ENCODE measurements around the gene HMBS. TPM values are rescaled to one million over a fixed set of nuclear protein-coding genes. Genes with fewer than 3 reads are reported as not detected.

The HMBS gene
- total and polyA plus RNA-seq, 2 of the 8 experiments (the other 6 are each of a cell fraction or from before 2014, with no cell fraction given) = 69.3 to 109 TPM

- TF ChIP-seq, protein P1, sequence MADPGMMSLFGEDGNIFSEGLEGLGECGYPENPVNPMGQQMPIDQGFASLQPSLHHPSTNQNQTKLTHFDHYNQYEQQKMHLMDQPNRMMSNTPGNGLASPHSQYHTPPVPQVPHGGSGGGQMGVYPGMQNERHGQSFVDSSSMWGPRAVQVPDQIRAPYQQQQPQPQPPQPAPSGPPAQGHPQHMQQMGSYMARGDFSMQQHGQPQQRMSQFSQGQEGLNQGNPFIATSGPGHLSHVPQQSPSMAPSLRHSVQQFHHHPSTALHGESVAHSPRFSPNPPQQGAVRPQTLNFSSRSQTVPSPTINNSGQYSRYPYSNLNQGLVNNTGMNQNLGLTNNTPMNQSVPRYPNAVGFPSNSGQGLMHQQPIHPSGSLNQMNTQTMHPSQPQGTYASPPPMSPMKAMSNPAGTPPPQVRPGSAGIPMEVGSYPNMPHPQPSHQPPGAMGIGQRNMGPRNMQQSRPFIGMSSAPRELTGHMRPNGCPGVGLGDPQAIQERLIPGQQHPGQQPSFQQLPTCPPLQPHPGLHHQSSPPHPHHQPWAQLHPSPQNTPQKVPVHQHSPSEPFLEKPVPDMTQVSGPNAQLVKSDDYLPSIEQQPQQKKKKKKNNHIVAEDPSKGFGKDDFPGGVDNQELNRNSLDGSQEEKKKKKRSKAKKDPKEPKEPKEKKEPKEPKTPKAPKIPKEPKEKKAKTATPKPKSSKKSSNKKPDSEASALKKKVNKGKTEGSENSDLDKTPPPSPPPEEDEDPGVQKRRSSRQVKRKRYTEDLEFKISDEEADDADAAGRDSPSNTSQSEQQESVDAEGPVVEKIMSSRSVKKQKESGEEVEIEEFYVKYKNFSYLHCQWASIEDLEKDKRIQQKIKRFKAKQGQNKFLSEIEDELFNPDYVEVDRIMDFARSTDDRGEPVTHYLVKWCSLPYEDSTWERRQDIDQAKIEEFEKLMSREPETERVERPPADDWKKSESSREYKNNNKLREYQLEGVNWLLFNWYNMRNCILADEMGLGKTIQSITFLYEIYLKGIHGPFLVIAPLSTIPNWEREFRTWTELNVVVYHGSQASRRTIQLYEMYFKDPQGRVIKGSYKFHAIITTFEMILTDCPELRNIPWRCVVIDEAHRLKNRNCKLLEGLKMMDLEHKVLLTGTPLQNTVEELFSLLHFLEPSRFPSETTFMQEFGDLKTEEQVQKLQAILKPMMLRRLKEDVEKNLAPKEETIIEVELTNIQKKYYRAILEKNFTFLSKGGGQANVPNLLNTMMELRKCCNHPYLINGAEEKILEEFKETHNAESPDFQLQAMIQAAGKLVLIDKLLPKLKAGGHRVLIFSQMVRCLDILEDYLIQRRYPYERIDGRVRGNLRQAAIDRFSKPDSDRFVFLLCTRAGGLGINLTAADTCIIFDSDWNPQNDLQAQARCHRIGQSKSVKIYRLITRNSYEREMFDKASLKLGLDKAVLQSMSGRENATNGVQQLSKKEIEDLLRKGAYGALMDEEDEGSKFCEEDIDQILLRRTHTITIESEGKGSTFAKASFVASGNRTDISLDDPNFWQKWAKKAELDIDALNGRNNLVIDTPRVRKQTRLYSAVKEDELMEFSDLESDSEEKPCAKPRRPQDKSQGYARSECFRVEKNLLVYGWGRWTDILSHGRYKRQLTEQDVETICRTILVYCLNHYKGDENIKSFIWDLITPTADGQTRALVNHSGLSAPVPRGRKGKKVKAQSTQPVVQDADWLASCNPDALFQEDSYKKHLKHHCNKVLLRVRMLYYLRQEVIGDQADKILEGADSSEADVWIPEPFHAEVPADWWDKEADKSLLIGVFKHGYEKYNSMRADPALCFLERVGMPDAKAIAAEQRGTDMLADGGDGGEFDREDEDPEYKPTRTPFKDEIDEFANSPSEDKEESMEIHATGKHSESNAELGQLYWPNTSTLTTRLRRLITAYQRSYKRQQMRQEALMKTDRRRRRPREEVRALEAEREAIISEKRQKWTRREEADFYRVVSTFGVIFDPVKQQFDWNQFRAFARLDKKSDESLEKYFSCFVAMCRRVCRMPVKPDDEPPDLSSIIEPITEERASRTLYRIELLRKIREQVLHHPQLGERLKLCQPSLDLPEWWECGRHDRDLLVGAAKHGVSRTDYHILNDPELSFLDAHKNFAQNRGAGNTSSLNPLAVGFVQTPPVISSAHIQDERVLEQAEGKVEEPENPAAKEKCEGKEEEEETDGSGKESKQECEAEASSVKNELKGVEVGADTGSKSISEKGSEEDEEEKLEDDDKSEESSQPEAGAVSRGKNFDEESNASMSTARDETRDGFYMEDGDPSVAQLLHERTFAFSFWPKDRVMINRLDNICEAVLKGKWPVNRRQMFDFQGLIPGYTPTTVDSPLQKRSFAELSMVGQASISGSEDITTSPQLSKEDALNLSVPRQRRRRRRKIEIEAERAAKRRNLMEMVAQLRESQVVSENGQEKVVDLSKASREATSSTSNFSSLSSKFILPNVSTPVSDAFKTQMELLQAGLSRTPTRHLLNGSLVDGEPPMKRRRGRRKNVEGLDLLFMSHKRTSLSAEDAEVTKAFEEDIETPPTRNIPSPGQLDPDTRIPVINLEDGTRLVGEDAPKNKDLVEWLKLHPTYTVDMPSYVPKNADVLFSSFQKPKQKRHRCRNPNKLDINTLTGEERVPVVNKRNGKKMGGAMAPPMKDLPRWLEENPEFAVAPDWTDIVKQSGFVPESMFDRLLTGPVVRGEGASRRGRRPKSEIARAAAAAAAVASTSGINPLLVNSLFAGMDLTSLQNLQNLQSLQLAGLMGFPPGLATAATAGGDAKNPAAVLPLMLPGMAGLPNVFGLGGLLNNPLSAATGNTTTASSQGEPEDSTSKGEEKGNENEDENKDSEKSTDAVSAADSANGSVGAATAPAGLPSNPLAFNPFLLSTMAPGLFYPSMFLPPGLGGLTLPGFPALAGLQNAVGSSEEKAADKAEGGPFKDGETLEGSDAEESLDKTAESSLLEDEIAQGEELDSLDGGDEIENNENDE (IDR thresholded peaks at IDR 0.05; ENCODE audit: insufficient replicate concordance, low read length) = no peak
- no peak for TF ChIP-seq CTBP2 (IDR thresholded peaks at IDR 0.05; ENCODE audit: borderline replicate concordance, insufficient read depth, insufficient read length, low read length)
Measured at GRCh38 chr11:119052163-119052814, 32.4 kb upstream of the HMBS start (continued).
